Measurements from ENCODE around the gene RPN2. TPM values are rescaled to one million over a fixed set of nuclear protein-coding genes. Genes with fewer than 3 reads are reported as not detected.

Gene RPN2
- polyA plus RNA-seq, 1 experiment, result 488 TPM

DNA sequence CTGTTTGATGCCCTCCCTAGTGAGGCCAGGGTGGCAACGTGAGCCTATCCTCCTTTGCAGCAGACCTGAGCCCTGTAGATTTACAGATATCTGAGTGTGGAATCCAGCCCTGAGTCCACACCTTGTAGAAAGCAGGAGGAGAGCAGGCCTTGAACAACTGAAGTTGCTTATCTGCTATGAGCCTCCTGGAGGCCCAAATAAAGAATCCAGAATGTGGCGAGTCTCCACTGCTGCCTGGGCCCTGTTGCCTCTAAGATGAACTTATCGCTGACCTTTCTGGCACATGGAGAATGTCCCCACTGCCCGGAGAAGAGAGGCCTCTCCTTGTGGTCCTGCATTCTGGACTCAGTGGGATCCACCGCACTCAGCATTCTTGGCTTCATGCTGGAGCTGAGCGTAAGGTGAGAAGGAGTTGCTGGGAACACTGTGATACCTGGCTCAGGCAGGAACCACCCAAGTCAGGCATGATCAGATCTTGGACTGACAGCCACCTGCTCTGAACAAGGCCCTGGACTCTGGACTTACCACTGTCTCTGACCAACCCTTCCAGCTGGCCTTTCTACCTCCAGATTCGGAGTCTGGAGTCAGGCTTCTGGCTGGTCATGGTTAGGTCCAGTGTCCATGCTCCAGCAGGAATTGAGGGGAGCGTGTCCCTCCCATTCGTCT, 104.5 kb downstream of the RPN2 start:
- H3K27me3 ChIP-seq (ENCODE audit: control insufficient read depth, insufficient read depth, low read length), result peaks cover 3% of the 10 kb centered on the region
- ChIA-PET POLR2A (no interaction called here), CTCF (interaction anchor here (2.3 to 2.8 kb wide), 2 partner anchors 101 to 251 kb away, joined by 17 to 34 read pairs; no protein-coding TSS in a partner anchor)
- no peak for DNase-seq (ENCODE audit: low read depth, low spot score)
- no peak overlapping the region for H3K27ac ChIP-seq (ENCODE audit: low read depth, low read length)
- H3K4me3 ChIP-seq (ENCODE audit: low read depth, low read length), result no peak overlapping the region
- H3K9me3 ChIP-seq (ENCODE audit: control insufficient read depth, insufficient read depth, low read length), result no peaks in the 10 kb centered on the region
- TF ChIP-seq, protein P1, sequence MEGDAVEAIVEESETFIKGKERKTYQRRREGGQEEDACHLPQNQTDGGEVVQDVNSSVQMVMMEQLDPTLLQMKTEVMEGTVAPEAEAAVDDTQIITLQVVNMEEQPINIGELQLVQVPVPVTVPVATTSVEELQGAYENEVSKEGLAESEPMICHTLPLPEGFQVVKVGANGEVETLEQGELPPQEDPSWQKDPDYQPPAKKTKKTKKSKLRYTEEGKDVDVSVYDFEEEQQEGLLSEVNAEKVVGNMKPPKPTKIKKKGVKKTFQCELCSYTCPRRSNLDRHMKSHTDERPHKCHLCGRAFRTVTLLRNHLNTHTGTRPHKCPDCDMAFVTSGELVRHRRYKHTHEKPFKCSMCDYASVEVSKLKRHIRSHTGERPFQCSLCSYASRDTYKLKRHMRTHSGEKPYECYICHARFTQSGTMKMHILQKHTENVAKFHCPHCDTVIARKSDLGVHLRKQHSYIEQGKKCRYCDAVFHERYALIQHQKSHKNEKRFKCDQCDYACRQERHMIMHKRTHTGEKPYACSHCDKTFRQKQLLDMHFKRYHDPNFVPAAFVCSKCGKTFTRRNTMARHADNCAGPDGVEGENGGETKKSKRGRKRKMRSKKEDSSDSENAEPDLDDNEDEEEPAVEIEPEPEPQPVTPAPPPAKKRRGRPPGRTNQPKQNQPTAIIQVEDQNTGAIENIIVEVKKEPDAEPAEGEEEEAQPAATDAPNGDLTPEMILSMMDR (IDR thresholded peaks at IDR 0.05; ENCODE audit: low read depth, low read length), result no peak

DNA sequence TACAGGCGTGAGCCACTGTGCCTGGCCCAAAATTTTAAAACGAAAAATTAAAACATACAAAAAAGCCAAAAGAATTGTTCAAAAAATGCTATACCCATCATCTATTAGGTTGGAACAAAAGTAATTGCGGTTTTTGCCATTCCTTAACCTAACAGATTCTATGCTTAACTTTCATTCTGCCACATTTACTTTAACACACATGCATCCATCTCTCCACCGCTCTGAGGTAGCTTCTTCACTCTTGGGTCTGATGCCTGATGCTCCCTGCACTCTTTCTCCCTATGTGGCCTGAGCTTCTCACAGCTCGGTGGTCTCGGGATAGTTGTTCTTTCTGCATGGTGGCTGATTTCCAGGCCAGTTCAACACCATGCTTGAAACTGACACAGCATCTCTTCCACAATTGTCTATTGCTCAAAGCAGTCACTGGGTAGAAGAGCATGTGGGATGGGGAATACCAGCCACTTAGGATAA, 105.6 kb downstream of the RPN2 start:
- TF ChIP-seq, protein P1 (IDR thresholded peaks at IDR 0.05; ENCODE audit: low read depth, low read length), result no peak
- Histone ChIP-seq H3K27me3 (ENCODE audit: control insufficient read depth, insufficient read depth, low read length) (peaks cover 3% of the 10 kb centered on the region), H3K4me3 (ENCODE audit: low read depth, low read length) (no peak overlapping the region), H3K9me3 (ENCODE audit: control insufficient read depth, insufficient read depth, low read length) (no peaks in the 10 kb centered on the region; the same call in 1 of the 2 replicates), H3K27ac (ENCODE audit: low read depth, low read length) (no peak overlapping the region)
- DNase-seq (ENCODE audit: low read depth, low spot score), result no peak
- ChIA-PET CTCF (interaction anchor here (1.5 kb wide), 1 partner anchor 8 kb away, joined by 6 read pairs; no protein-coding TSS in a partner anchor), POLR2A (no interaction called here)

DNA sequence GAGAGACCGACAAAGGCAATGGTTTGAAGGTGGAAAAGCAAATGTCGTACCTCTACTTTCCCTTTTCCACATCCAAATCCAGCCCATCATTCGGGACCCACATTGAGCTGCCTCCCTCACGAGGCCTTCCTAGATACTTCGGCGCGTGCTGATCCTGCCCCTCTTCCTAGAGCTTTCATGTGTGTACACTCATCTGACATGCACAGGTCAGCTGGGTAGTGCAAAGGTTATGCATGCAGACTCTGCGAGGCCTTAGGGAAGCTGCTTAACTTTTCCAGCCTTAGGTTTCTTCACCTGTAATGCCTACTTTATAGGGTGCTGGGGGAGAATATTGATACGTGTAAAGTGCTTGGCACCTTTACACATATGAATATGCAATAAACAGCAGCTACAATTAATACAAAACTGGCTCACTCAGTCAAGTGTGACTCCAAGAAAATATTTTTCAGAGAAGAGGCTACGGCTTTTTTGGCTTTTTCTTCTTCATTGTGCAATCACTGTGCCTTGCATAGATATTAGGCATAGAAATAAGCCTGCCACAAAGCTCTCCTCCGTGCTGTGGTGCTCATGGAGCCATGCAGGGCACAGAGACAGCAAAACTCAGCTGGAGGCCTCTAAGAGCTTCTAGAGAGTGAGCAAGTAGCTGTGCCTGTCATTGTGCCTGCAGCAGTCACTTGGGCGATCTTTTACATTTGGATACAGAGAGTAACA, 106.7 kb downstream of the RPN2 start:
- DNase-seq (ENCODE audit: low read depth, low spot score), result no peak
- no peak overlapping the region for H3K27ac ChIP-seq (ENCODE audit: low read depth, low read length)
- ChIA-PET POLR2A (no interaction called here), CTCF (interaction anchor here (0.9 to 1.5 kb wide), 2 partner anchors 9 to 16 kb away, joined by 3 to 6 read pairs; no protein-coding TSS in a partner anchor)
- H3K9me3 ChIP-seq (ENCODE audit: control insufficient read depth, insufficient read depth, low read length), result no peaks in the 10 kb centered on the region; the same call in 1 of the 2 replicates
- no peak overlapping the region for H3K4me3 ChIP-seq (ENCODE audit: low read depth, low read length)
- TF ChIP-seq, protein P1 (IDR thresholded peaks at IDR 0.05; ENCODE audit: low read depth, low read length), result no peak
- H3K27me3 ChIP-seq (ENCODE audit: control insufficient read depth, insufficient read depth, low read length), result peaks cover 3% of the 10 kb centered on the region

DNA sequence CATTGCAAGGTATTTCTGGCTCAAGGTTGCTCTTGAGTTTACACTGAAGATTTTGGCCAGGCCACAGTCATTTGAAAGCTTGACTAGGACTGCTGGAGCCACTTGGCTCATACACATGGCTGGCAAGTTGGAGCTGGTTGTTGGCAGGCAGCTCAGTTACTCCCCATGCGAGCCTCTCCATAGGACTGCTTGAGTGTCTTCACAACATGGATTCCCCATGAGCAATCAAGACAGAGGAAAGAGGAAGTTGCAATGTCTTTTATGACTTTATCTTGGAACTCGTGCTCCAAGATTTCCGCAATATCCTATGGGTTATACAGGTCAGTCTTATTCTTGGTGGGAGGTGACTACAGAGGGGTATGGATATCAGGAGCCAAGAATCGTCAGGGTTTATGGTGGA, 109.0 kb downstream of the RPN2 start:
- Histone ChIP-seq H3K27me3 (ENCODE audit: control insufficient read depth, insufficient read depth, low read length) (peaks cover 3% of the 10 kb centered on the region), H3K9me3 (ENCODE audit: control insufficient read depth, insufficient read depth, low read length) (no peaks in the 10 kb centered on the region; the same call in 1 of the 2 replicates), H3K4me3 (ENCODE audit: low read depth, low read length) (no peak overlapping the region), H3K27ac (ENCODE audit: low read depth, low read length) (no peak overlapping the region)
- no peak for DNase-seq (ENCODE audit: low read depth, low spot score)
- TF ChIP-seq, protein P1 (IDR thresholded peaks at IDR 0.05; ENCODE audit: low read depth, low read length), result no peak
- CTCF ChIA-PET, result interaction anchor here (2.1 kb wide), 1 partner anchor 97 kb away, joined by 6 read pairs; no protein-coding TSS in a partner anchor
- POLR2A ChIA-PET, result interaction anchor here (0.5 to 1.8 kb wide), 3 partner anchors 27 to 91 kb away, joined by 3 to 6 read pairs (median 5); partner anchors contain the start of gene SRC

Measured in AG04450 (cell line).